Glomerular endothelial cell (primary cell): Measurements from ENCODE around the gene PVALB. TPM values are rescaled to one million over a fixed set of nuclear protein-coding genes. Genes with fewer than 3 reads are reported as not detected.

Experiments
- DNase-seq: peaks from one replicate; pipeline ENCODE4 v3.0.0-alpha.2; 2011; ENCODE audit warnings: low read depth, low spot score; ENCODE audit errors: extremely low read depth
- total RNA-seq: library from RNA; depleted of rRNA; stranded (reverse); fragments of >200 nt; gene quantifications from 2 replicates; pipeline ENCODE4 v1.2.3, GENCODE V29; 2015

PVALB gene
- total RNA-seq, result 0.58 TPM in 1 of 2 replicates, not detected in the other

- no peak for DNase-seq
These were observed at the start of gene PVALB for GRCh38 chr22:36816636-36817524. PVALB (minus strand) TSS chr22:36817035; CDS start chr22:36817005, 30 bp downstream.

DNA sequence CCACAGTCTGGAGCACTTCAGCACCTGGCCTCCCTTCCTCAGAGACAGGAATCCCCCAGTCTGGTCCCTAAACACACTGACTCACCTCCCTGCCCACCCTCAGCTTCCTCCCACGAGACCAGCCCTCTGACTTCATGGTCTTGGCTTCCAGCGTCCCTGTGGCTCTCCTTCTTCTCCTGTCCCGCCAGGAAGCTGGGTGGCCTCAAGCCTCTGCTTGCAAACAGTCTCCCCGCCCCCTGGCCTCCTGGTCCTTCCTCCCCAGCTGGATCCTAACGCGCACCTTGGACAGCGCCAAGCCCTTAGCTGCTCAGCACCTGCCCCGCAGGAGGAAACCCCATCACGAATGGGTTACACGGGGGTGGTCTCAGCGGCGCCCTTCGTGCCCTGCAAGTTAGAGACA lies 48.5 kb upstream of the PVALB start:
- no peak for DNase-seq

- DNase-seq, result no peak
These were observed 47.8 kb upstream of the PVALB start for GRCh38 chr22:36864454-36865215.

DNA sequence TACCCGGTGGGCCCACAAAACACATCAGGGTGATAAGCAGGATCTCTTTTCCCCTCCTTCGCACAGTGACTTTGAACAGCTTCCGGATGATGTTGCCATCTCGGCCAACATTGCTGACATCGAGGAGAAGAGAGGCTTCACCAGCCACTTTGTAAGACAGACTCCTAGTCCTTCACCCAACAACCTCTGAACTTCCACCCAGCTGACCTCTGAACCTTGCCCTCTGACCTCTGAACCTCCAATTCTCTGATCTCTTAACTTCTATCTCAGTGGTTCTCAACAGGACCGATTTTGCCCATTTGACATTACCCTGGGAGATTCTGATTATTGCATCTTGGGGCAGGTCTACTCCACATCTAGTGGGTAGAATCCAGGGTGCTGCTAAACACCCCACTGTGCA lies 47.1 kb upstream of the PVALB start:
- no peak for DNase-seq

DNA sequence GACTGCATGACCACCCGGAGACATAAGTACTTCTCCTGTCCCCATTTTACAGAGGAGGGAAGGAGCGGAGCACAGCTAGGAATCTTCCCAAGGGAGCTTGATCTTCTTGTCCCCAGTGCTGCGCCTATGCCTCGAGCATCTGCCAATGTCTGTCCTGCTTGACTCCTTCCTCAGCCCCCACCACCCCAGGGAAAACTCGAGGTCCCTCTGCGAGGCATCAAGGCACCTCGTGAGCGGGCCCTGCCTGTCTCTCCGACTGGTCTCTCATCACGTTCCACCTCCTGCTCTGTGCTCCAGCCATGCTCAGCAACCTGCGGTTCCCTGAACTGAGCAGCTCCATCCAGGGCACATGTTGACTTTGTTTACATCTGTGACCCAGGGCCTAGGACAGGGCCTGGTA lies 46.4 kb upstream of the PVALB start:
- no peak for DNase-seq

DNA sequence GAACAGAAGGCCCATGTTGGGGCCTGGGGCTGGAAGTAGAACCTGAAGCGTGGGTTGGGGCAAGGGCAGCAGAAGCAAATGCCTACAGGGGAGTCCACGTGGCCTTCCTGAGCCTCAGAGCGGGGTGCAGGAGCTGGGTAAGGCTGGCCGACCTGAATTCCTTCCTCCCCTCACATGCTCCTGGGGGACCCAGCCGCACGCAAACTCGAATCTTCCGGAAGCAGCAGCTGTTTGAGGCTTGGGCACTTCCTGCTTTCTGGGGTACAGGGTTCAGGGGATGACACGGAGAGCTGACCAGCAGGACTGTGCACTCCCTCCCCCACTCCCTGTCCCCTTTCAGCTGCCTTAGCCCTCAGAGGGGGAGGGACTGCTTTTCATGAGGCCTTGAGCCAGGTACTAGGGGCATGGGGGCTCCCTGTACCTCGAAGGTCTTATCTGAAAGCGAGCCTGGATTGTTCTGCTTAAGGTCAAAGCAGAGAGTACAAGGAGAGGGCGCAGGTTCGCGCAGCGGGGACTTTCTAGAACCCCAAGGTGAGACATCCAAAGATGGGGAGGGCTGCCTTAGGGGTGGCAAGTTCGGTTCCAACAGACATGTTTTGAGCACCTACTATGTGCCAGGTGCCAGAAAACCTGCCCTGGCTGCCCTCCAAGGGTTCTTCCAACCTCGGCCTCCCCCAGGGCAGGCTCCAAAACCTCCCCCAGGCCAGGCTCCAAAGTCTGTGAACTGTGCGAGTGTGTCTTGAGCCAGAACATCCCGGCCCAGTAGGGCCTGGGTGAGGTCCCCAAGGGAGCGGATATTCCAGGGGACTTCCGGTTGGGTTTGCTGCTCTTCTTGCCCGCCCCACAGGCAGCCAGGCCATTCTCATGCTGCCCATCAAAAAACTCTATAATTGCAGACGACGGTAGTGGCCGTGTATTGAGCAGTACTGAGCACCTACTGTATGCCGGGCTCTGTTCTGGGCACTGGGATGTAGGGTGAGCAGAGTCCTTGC lies 45.7 kb upstream of the PVALB start:
- DNase-seq, result no peak

- no peak for DNase-seq
These were observed 44.2 kb upstream of the PVALB start, which contains the start of gene NCF4 for GRCh38 chr22:36860821-36861659. NCF4 (plus strand) TSS chr22:36861006; CDS start chr22:36861172, 166 bp downstream.

GRCh38 chr22:36860438-36860820 lies 43.6 kb upstream of the PVALB start:
- no peak for DNase-seq

DNA sequence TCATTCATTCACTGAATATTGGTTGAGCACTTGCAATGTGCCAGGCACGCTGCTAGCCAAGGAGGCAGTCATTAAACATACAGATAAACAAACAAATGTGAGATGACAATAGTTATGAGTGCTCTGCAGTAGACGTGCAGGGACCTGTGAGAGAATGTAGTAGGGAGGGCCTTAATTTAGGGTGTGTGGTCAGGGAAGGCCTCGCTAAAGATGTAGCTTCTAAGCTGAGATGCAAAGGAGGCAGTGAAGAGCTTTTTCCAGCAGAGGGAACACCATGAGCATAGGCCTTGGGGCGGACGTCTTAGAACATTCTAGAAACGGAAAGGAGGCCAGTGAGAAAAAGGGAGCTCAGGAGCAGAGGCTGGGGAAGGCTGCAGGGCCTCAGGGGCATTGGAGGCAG lies 43.2 kb upstream of the PVALB start:
- DNase-seq, result no peak

DNA sequence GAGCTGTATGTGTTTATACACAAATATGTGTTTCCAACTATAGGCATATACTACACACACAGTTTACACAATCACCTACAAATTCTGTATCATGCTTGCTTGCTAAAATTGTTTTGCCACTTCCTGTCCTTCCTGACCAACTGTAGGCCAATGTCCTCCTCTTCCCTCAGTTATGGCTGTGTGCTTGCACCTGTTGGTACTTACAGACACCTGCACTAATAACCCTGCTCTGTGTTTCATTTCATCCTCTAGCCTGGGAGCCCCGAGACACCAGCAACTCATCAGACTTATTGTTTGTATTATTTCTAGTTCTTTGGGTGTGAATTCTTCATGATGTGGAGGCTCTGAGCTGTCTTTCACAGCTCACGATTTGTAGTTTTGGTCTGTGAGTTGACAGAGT lies 42.1 kb upstream of the PVALB start:
- DNase-seq, result no peak

DNA sequence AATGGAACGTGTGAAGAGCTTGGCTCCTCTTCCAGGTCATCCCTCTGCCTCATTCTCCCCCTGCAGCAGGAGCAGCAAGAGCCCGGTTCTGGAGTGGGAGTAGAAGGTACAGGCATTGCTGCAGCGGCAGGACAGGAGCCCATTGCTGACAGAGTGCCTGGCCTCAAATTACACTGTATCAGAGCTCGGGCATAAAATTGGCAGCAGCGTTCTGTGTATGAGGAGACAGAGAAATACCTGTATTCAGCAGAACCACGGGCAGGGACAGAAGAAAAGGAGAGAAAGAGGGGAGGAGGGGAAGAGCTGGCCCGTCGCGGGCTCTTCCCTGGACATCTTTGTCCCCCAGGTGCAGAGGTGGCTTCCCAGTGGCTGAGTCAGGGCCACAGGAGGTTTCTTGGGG lies 41.3 kb upstream of the PVALB start:
- no peak for DNase-seq

GRCh38 chr22:36856792-36857135 lies 39.9 kb upstream of the PVALB start:
- DNase-seq, result no peak

- no peak for DNase-seq
These were observed 39.4 kb upstream of the PVALB start for GRCh38 chr22:36856121-36856791.

GRCh38 chr22:36855478-36855877 lies 38.6 kb upstream of the PVALB start:
- no peak for DNase-seq

GRCh38 chr22:36853407-36854099 lies 36.7 kb upstream of the PVALB start:
- DNase-seq, result no peak

GRCh38 chr22:36852056-36852973 lies 35.5 kb upstream of the PVALB start:
- DNase-seq, result no peak

DNA sequence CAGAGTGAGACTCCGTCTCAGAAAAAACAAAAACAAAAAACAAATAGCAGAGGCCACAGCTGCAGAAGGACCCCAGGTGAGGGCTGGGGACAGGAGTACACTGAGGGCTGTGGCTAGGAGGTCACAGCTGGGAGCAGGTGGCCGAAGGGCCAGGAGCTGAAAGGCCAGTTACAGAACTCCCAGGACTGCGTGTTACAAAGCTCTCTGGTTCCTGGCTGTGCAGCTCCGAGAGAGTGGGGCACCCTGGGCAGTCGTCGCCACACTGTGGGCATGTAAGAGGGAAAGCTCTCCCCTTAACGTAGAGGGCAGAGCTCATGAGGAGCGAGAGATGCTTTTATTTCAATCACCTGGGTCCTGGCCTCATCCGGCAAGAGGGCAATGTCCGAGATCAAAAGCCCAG lies 33.8 kb upstream of the PVALB start:
- DNase-seq, result no peak

GRCh38 chr22:36850056-36850455 lies 33.2 kb upstream of the PVALB start:
- no peak for DNase-seq
